GM19043 (cell line): ENCODE results near the gene ZNF672.

ENCODE experiments used
- ATAC-seq: cut with Tn5 transposase; IDR thresholded peaks from one replicate; pipeline ENCODE4 v1.9.1; 2021; ENCODE audit warnings: low read depth; ENCODE audit not compliant: unreplicated experiment

Gene ZNF672

GRCh38 chr1:248812736-248813425 lies 25.1 kb upstream of the ZNF672 start:
- no peak for ATAC-seq

GRCh38 chr1:248813546-248813945 lies 24.5 kb upstream of the ZNF672 start:
- no peak for ATAC-seq

- ATAC-seq, result no peak
Measured at GRCh38 chr1:248814351-248814750, 23.7 kb upstream of the ZNF672 start.

GRCh38 chr1:248815407-248816034 lies 22.5 kb upstream of the ZNF672 start:
- no peak for ATAC-seq

GRCh38 chr1:248816042-248816851 lies 21.8 kb upstream of the ZNF672 start:
- ATAC-seq, result no peak

GRCh38 chr1:248817065-248817464 lies 21.0 kb upstream of the ZNF672 start:
- no peak for ATAC-seq

GRCh38 chr1:248818505-248819374 lies 19.3 kb upstream of the ZNF672 start:
- ATAC-seq, result no peak

GRCh38 chr1:248820041-248820585 lies 17.9 kb upstream of the ZNF672 start:
- no peak for ATAC-seq

GRCh38 chr1:248821101-248821500 lies 16.9 kb upstream of the ZNF672 start:
- no peak for ATAC-seq

- no peak for ATAC-seq
Measured at GRCh38 chr1:248821641-248822040, 16.4 kb upstream of the ZNF672 start.

GRCh38 chr1:248822148-248823032 lies 15.6 kb upstream of the ZNF672 start:
- no peak for ATAC-seq

- ATAC-seq, result no peak
Measured at GRCh38 chr1:248823517-248824001, 14.5 kb upstream of the ZNF672 start.

GRCh38 chr1:248824301-248824700 lies 13.7 kb upstream of the ZNF672 start:
- ATAC-seq, result no peak

GRCh38 chr1:248824701-248825100 lies 13.3 kb upstream of the ZNF672 start:
- no peak for ATAC-seq

- ATAC-seq, result no peak
Measured at GRCh38 chr1:248825136-248825535, 12.9 kb upstream of the ZNF672 start.

- peak; percentile 1 for ATAC-seq
Measured at GRCh38 chr1:248825573-248825908, 12.5 kb upstream of the ZNF672 start.

- ATAC-seq, result peak; percentile 92
Measured at GRCh38 chr1:248825909-248826760, 11.9 kb upstream of the ZNF672 start, which contains the start of gene SH3BP5L. Gene SH3BP5L (minus strand): TSS chr1:248825915. CDS start chr1:248824935, 980 bp downstream.

- no peak for ATAC-seq
Measured at GRCh38 chr1:248828845-248829244, 9.2 kb upstream of the ZNF672 start.
